ENCODE data around the gene TBX2.

TBX2 gene

GRCh38 chr17:61449707-61450640, 50.3 kb downstream of the TBX2 start:
- no peak for DNase-seq (ENCODE audit: low read depth)
- in situ Hi-C loops (cut with HindIII; ENCODE audit: low sequenced_read_pairs), result no loop called here

GRCh38 chr17:61450641-61451537, 51.2 kb downstream of the TBX2 start:
- no peak for DNase-seq (ENCODE audit: low read depth)
- in situ Hi-C loops (cut with HindIII; ENCODE audit: low sequenced_read_pairs), result no loop called here
- TF ChIP-seq CTCF (IDR thresholded peaks at IDR 0.05; ENCODE audit: low read depth, low read length, missing control alignments), result peak; percentile 13
- no peak overlapping the region for H3K4me3 ChIP-seq (ENCODE audit: low read depth, low read length)

More at GRCh38 chr17:61449707-61450640, 50.3 kb downstream of the TBX2 start:
- no peak overlapping the region for H3K4me3 ChIP-seq (ENCODE audit: low read depth, low read length)
- TF ChIP-seq CTCF (IDR thresholded peaks at IDR 0.05; ENCODE audit: low read depth, low read length, missing control alignments), result no peak

- H3K4me3 ChIP-seq (ENCODE audit: low read depth, low read length), result no peak overlapping the region
- no peak for DNase-seq (ENCODE audit: low read depth)
- no peak for TF ChIP-seq CTCF (IDR thresholded peaks at IDR 0.05; ENCODE audit: low read depth, low read length, missing control alignments)
- in situ Hi-C loops (cut with HindIII; ENCODE audit: low sequenced_read_pairs), result no loop called here
Observed at GRCh38 chr17:61451538-61452300, 52.1 kb downstream of the TBX2 start.

GRCh38 chr17:61452301-61453290, 53.0 kb downstream of the TBX2 start, which contains the start of gene TBX4:
TBX4 (plus strand) TSS chr17:61452422; CDS start chr17:61456491, 4,069 bp downstream.
- no peak for TF ChIP-seq CTCF (IDR thresholded peaks at IDR 0.05; ENCODE audit: low read depth, low read length, missing control alignments)
- H3K4me3 ChIP-seq (ENCODE audit: low read depth, low read length), result no peak within 1 kb of the TSS
- no peak for DNase-seq (ENCODE audit: low read depth)
- in situ Hi-C loops (cut with HindIII; ENCODE audit: low sequenced_read_pairs), result no loop called here

- in situ Hi-C loops (cut with HindIII; ENCODE audit: low sequenced_read_pairs), result no loop called here
- no peak for DNase-seq (ENCODE audit: low read depth)
- TF ChIP-seq CTCF (IDR thresholded peaks at IDR 0.05; ENCODE audit: low read depth, low read length, missing control alignments), result no peak
- H3K4me3 ChIP-seq (ENCODE audit: low read depth, low read length), result no peak overlapping the region
Observed at GRCh38 chr17:61453566-61454380, 54.1 kb downstream of the TBX2 start.

Measured in astrocyte of the cerebellum (primary cell).